Ishikawa (cell line): Measurements from ENCODE around the gene CCDC192.

Source experiments
- CREB1 ChIP-seq: IDR thresholded peaks from 2 replicates; pipeline ENCODE4 v1.6.1; 2012; ENCODE audit warnings: low read depth
- EGR1 ChIP-seq: IDR thresholded peaks from 2 replicates; pipeline ENCODE4 v1.6.1; 2012
- EP300 ChIP-seq: IDR thresholded peaks from 2 replicates; pipeline ENCODE4 v1.6.1; 2012; ENCODE audit warnings: borderline replicate concordance
- MAX ChIP-seq: IDR thresholded peaks from 2 replicates; pipeline ENCODE4 v1.6.1; 2012
- NFIC ChIP-seq: IDR thresholded peaks from 2 replicates; pipeline ENCODE4 v1.6.1; 2012
- RAD21 ChIP-seq: IDR thresholded peaks from 2 replicates; pipeline ENCODE4 v1.6.1; 2012; ENCODE audit warnings: low read depth
- TAF1 ChIP-seq: IDR thresholded peaks from 2 replicates; pipeline ENCODE4 v1.6.1; 2012; ENCODE audit warnings: low read depth, mild to moderate bottlenecking
- TCF12 ChIP-seq: IDR thresholded peaks from 2 replicates; pipeline ENCODE4 v1.6.1; 2012; ENCODE audit warnings: low read depth
- USF1 ChIP-seq: IDR thresholded peaks from 2 replicates; pipeline ENCODE4 v1.6.1; 2012
- YY1 ChIP-seq: IDR thresholded peaks from 2 replicates; pipeline ENCODE4 v1.6.1; 2012; ENCODE audit warnings: low read depth
- ZBTB7A ChIP-seq: IDR thresholded peaks from 2 replicates; pipeline ENCODE4 v1.6.1; 2012; ENCODE audit warnings: low read depth

GRCh38 chr5:127821896-127822295, 118.7 kb downstream of the CCDC192 start:
- TF ChIP-seq TCF12 (no peak), YY1 (no peak), CREB1 (no peak), EP300 (no peak), ZBTB7A (no peak), NFIC (no peak), TAF1 (no peak), EGR1 (no peak), MAX (no peak), USF1 (no peak), RAD21 (no peak)
